Epithelial cell of esophagus (primary cell): Measurements from ENCODE around the gene SEMA4D.

Experiments used
- DNase-seq: peaks from one replicate; pipeline ENCODE4 v3.0.0; 2010; ENCODE audit warnings: low read depth
- H3K4me3 ChIP-seq: 2 replicates; pipeline ENCODE4 v1.5.1; 2011; ENCODE audit warnings: mild to moderate bottlenecking, low read length, control low read depth
- CTCF ChIP-seq: IDR thresholded peaks from 2 replicates; pipeline ENCODE4 v1.5.1; 2011; ENCODE audit warnings: low read depth, mild to moderate bottlenecking, low read length, control low read depth, inconsistent platforms; ENCODE audit not compliant: insufficient read depth; ENCODE audit errors: missing control alignments

The SEMA4D gene

GRCh38 chr9:89441655-89441970, 56.3 kb downstream of the SEMA4D start:
- DNase-seq: no peak
- TF ChIP-seq CTCF: no peak
- no peak overlapping the region for H3K4me3 ChIP-seq

- no peak for TF ChIP-seq CTCF
- no peak for DNase-seq
- H3K4me3 ChIP-seq: no peak overlapping the region
Observed at GRCh38 chr9:89440951-89441654, 56.8 kb downstream of the SEMA4D start.

- no peak overlapping the region for H3K4me3 ChIP-seq
- no peak for TF ChIP-seq CTCF
- peak; percentile 2 for DNase-seq
Observed at GRCh38 chr9:89440548-89440947, 57.4 kb downstream of the SEMA4D start.

- DNase-seq: no peak
- no peak for TF ChIP-seq CTCF
- H3K4me3 ChIP-seq: no peak overlapping the region
Observed at GRCh38 chr9:89440046-89440445, 57.9 kb downstream of the SEMA4D start.

GRCh38 chr9:89439571-89439970, 58.3 kb downstream of the SEMA4D start:
- DNase-seq: no peak
- H3K4me3 ChIP-seq: no peak overlapping the region
- TF ChIP-seq CTCF: no peak

- TF ChIP-seq CTCF: no peak
- no peak overlapping the region for H3K4me3 ChIP-seq
- DNase-seq: no peak
Observed at GRCh38 chr9:89438194-89438593, 59.7 kb downstream of the SEMA4D start.

- TF ChIP-seq CTCF: no peak
- H3K4me3 ChIP-seq: no peak overlapping the region
- DNase-seq: no peak
Observed at GRCh38 chr9:89437772-89438171, 60.1 kb downstream of the SEMA4D start.
